DOHH2 (cell line): ENCODE results near the gene CST6.

Source experiments
- H3F3A ChIP-seq: fragments of 200-600 bp; sonication (generic), shearing (Covaris generic); 2 replicates; pipeline ENCODE4 v1.6.0; 2016; ENCODE audit warnings: antibody characterized with exemption, mild to moderate bottlenecking; ENCODE audit not compliant: control insufficient read depth, insufficient read depth
- H3K27ac ChIP-seq: fragments of 200-600 bp; sonication (generic); 2 replicates; pipeline ENCODE4 v1.5.1; 2014; ENCODE audit warnings: low read depth, mild to moderate bottlenecking, low read length, moderate library complexity
- H3K27me3 ChIP-seq: fragments of 200-600 bp; sonication (generic); 2 replicates; pipeline ENCODE4 v1.6.1; 2014; ENCODE audit warnings: mild to moderate bottlenecking, low read length, mixed read lengths; ENCODE audit not compliant: control insufficient read depth
- H3K36me3 ChIP-seq: fragments of 200-600 bp; sonication (generic); 2 replicates; pipeline ENCODE4 v1.6.1; 2014; ENCODE audit warnings: mild to moderate bottlenecking, low read length, moderate library complexity, mixed read lengths; ENCODE audit not compliant: control insufficient read depth
- H3K4me1 ChIP-seq: fragments of 200-600 bp; sonication (generic); 2 replicates; pipeline ENCODE4 v1.6.1; 2014; ENCODE audit warnings: mild to moderate bottlenecking, low read length, mixed read lengths; ENCODE audit not compliant: control insufficient read depth
- H3K4me2 ChIP-seq: fragments of 200-600 bp; sonication (generic); 2 replicates; pipeline ENCODE4 v1.6.0; 2014; ENCODE audit warnings: mild to moderate bottlenecking, low read length, moderate library complexity
- H3K4me3 ChIP-seq: fragments of 200-600 bp; sonication (generic); 2 replicates; pipeline ENCODE4 v1.5.1; 2014; ENCODE audit warnings: mild to moderate bottlenecking, low read length, mixed read lengths
- H3K79me2 ChIP-seq: fragments of 200-600 bp; sonication (generic); 2 replicates; pipeline ENCODE4 v1.6.1; 2014; ENCODE audit warnings: mild to moderate bottlenecking, low read length, mixed read lengths; ENCODE audit not compliant: control insufficient read depth
- H3K9me2 ChIP-seq: fragments of 200-600 bp; sonication (generic); replicated peaks from 2 replicates; pipeline ENCODE4 v1.6.1; 2014; ENCODE audit warnings: mild to moderate bottlenecking, low read length, mixed read lengths; ENCODE audit not compliant: control insufficient read depth
- H3K9me3 ChIP-seq: fragments of 200-600 bp; sonication (generic); 2 replicates; pipeline ENCODE4 v1.6.1; 2014; ENCODE audit warnings: antibody characterized with exemption, low read length, mixed read lengths; ENCODE audit not compliant: control insufficient read depth, insufficient read depth
- H4K20me1 ChIP-seq: fragments of 200-600 bp; sonication (generic); 2 replicates; pipeline ENCODE4 v1.6.0; 2014; ENCODE audit warnings: low read depth, mild to moderate bottlenecking, antibody characterized with exemption, low read length, moderate library complexity; ENCODE audit not compliant: control insufficient read depth, insufficient read depth
- CTCF ChIP-seq: fragments of 200-600 bp; sonication (generic); IDR thresholded peaks from one replicate; pipeline ENCODE4 v1.5.1; 2014; ENCODE audit warnings: antibody characterized with exemption, mild to moderate bottlenecking, low read depth, low read length; ENCODE audit not compliant: poor library complexity, severe bottlenecking
- EZH2phosphoT487 ChIP-seq: fragments of 200-600 bp; sonication (generic); IDR thresholded peaks from 2 replicates; pipeline ENCODE4 v1.6.1; 2017; ENCODE audit warnings: borderline replicate concordance, mild to moderate bottlenecking, antibody characterized with exemption, low read length, moderate library complexity, mixed read lengths

CST6 gene

GRCh38 chr11:65979261-65979759 lies 32.5 kb upstream of the CST6 start:
- TF ChIP-seq EZH2phosphoT487 (no peak), CTCF (no peak)
- no peaks in the 10 kb centered on the region for H3K27me3 ChIP-seq
- no peaks in the 10 kb centered on the region for H3K4me1 ChIP-seq
- H3K79me2 ChIP-seq, result no peaks in the 10 kb centered on the region
- no peaks in the 10 kb centered on the region; the same call in 1 of the 2 replicates for H4K20me1 ChIP-seq
- peaks cover 23% of the 10 kb centered on the region for H3K36me3 ChIP-seq
- no peak overlapping the region for H3K4me2 ChIP-seq
- no peaks in the 10 kb centered on the region for H3F3A ChIP-seq
- H3K4me3 ChIP-seq, result no peak overlapping the region
- no peaks in the 10 kb centered on the region for H3K9me2 ChIP-seq
- H3K9me3 ChIP-seq, result no peaks in the 10 kb centered on the region
- no peak overlapping the region for H3K27ac ChIP-seq

- no peak overlapping the region for H3K4me3 ChIP-seq
- no peaks in the 10 kb centered on the region for H3K27me3 ChIP-seq
- H3K36me3 ChIP-seq, result peaks cover 23% of the 10 kb centered on the region
- H3K4me1 ChIP-seq, result no peaks in the 10 kb centered on the region
- no peak overlapping the region for H3K4me2 ChIP-seq
- no peaks in the 10 kb centered on the region for H3K79me2 ChIP-seq
- H4K20me1 ChIP-seq, result no peaks in the 10 kb centered on the region; the same call in 1 of the 2 replicates
- no peaks in the 10 kb centered on the region for H3K9me3 ChIP-seq
- no peak overlapping the region for H3K27ac ChIP-seq
- no peaks in the 10 kb centered on the region for H3K9me2 ChIP-seq
- no peak for TF ChIP-seq CTCF
- H3F3A ChIP-seq, result 0 out of 2 replicates have a peak, but pooled peaks cover 2% of the 10 kb centered on the region
Observed at GRCh38 chr11:65981101-65981740, 30.6 kb upstream of the CST6 start.

- Histone ChIP-seq H3K27ac (no peak overlapping the region), H3K4me3 (no peak overlapping the region), H3K9me3 (no peaks in the 10 kb centered on the region), H3K9me2 (no peaks in the 10 kb centered on the region), H4K20me1 (no peaks in the 10 kb centered on the region), H3K4me1 (no peaks in the 10 kb centered on the region), H3K36me3 (peaks cover 17% of the 10 kb centered on the region), H3F3A (0 out of 2 replicates have a peak, but pooled peaks cover 2% of the 10 kb centered on the region), H3K27me3 (no peaks in the 10 kb centered on the region), H3K79me2 (no peaks in the 10 kb centered on the region), H3K4me2 (no peak overlapping the region)
- TF ChIP-seq CTCF, result no peak
- TF ChIP-seq EZH2phosphoT487, result no peak
Observed at GRCh38 chr11:65981972-65982823, 29.6 kb upstream of the CST6 start.
